GM18519 (cell line): ENCODE data around the gene TYMP.
A peak's percentile ranks its signal among the peaks of the same experiment; 100 is the strongest.
"Not testable (repeated sequence)": the region's sequence is repeated elsewhere in the genome, so short reads cannot be mapped to it uniquely, and the experiment has no call there.

Experiments used
- ATAC-seq: cut with Tn5 transposase; IDR thresholded peaks from one replicate; pipeline ENCODE4 v1.9.1; 2021; ENCODE audit warnings: mild to moderate bottlenecking, moderate library complexity; ENCODE audit not compliant: unreplicated experiment, low FRiP score

TYMP gene

DNA sequence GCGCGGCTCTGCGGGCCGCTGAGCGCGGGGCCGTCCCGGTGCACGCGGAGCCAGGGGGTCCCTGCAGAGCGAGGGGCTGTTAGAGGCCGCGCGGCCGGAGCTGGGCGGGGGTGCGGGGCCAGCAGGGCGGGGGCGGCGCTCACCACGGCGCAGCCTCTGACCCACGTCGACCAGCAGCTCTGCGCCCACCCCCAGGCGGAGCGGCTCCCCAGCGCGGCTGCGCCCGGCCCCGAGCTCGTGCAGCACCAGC, 4.0 kb downstream of the TYMP start:
- no peak for ATAC-seq

- peak; percentile 30 for ATAC-seq
These were observed 4.5 kb downstream of the TYMP start, which contains the start of gene SCO2 for GRCh38 chr22:50525104-50525857. Gene SCO2, minus strand, starts transcription at chr22:50525598. Its CDS starts 1,187 bp downstream, at chr22:50524411.

GRCh38 chr22:50524676-50525103, 5.1 kb downstream of the TYMP start:
- ATAC-seq, result no peak

- no peak for ATAC-seq
These were observed 5.8 kb downstream of the TYMP start for GRCh38 chr22:50523806-50524675.

- ATAC-seq, result no peak
These were observed 6.4 kb downstream of the TYMP start for GRCh38 chr22:50523458-50523805.

DNA sequence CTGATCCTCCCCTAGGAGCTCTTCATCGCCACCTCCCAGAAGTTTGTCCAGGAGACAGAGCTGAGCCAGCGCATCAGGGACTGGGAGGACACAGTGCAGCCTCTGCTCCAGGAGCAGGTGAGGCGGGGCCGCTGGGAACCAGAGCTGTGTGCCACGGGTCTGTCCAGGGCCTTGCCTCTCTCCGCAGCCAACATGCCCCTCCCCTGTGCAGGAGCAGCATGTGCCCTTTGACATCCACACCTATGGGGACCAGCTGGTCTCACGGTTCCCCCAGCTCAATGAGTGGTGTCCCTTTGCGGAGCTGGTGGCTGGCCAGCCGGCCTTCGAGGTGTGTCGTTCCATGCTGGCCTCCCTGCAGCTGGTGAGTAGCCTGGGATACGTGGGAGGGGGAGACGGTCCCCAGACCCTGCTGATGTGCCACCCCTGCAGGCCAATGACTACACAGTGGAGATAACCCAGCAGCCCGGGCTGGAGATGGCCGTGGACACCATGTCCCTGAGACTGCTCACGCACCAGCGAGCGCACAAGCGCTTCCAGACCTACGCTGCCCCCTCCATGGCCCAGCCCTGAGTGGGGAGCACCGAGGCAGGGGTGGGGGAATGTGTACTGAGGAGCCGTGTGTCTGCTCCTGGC, 6.9 kb downstream of the TYMP start:
- ATAC-seq, result no peak

GRCh38 chr22:50522208-50522805, 7.5 kb downstream of the TYMP start:
- ATAC-seq, result no peak

- ATAC-seq, result no peak
These were observed 8.1 kb downstream of the TYMP start for GRCh38 chr22:50521710-50522109.

GRCh38 chr22:50520826-50521453, 8.9 kb downstream of the TYMP start:
- no peak for ATAC-seq

- not testable (repeated sequence) for ATAC-seq
These were observed 9.6 kb downstream of the TYMP start for GRCh38 chr22:50520184-50520583.

GRCh38 chr22:50519151-50519550, 10.7 kb downstream of the TYMP start:
- no peak for ATAC-seq

GRCh38 chr22:50518606-50519005, 11.2 kb downstream of the TYMP start:
- ATAC-seq, result no peak

DNA sequence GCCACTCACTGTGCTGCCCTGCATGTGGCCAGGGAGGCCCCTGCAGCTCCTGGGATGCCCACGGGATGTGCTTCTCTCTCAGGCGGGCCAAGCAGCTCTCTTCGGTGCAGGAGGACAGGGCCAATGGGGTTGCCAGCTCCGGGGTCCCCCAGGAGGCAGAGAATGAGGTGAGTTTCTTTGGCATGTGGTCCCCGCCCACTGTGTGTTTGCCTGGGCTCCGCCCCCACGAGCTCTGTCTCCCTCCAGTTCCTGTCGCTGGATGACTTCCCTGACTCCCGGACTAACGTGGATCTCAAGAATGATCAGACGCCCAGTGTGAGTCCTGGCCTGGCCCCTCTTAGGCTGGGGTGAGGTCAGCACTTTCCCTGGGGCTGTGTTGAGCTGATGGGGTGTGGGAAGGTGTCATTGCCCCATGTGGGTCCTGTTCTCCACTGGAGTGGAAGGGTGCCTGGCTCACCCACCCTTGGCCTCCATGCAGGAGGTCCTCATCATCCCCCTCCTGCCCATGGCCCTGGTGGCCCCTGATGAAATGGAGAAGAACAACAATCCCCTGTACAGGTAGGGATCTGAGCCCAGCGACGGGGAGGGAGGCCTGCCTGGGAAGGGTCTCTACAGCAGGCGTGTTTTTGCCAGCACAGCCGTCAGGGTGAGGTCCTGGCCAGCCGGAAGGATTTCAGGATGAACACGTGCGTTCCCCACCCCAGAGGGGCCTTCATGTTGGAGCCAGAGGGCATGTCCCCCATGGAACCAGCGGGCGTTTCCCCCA, 12.1 kb downstream of the TYMP start:
- no peak for ATAC-seq

GRCh38 chr22:50516891-50517290, 12.9 kb downstream of the TYMP start:
- no peak for ATAC-seq

- no peak for ATAC-seq
These were observed 13.7 kb downstream of the TYMP start for GRCh38 chr22:50516068-50516467.

- no peak for ATAC-seq
These were observed 16.6 kb downstream of the TYMP start for GRCh38 chr22:50513175-50513574.

DNA sequence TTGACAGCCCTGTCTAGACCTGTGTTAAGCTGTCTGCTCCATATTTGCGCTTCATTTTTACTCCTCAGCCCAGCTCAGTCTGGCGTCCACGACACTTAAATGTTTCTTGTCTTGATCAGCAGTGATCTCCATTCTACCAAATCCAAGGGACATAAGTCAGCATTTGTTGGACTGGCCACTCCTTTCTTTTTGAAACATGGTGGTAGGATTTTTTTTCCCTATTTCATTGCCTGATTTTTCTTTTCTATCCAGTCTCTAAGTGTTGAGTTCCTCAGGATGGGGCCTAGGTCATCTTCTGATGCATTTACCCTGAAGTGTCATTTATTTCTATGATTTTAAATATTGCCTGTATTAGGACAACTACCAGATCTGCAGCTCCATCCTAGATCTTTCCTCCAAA, 20.9 kb downstream of the TYMP start:
- no peak for ATAC-seq

DNA sequence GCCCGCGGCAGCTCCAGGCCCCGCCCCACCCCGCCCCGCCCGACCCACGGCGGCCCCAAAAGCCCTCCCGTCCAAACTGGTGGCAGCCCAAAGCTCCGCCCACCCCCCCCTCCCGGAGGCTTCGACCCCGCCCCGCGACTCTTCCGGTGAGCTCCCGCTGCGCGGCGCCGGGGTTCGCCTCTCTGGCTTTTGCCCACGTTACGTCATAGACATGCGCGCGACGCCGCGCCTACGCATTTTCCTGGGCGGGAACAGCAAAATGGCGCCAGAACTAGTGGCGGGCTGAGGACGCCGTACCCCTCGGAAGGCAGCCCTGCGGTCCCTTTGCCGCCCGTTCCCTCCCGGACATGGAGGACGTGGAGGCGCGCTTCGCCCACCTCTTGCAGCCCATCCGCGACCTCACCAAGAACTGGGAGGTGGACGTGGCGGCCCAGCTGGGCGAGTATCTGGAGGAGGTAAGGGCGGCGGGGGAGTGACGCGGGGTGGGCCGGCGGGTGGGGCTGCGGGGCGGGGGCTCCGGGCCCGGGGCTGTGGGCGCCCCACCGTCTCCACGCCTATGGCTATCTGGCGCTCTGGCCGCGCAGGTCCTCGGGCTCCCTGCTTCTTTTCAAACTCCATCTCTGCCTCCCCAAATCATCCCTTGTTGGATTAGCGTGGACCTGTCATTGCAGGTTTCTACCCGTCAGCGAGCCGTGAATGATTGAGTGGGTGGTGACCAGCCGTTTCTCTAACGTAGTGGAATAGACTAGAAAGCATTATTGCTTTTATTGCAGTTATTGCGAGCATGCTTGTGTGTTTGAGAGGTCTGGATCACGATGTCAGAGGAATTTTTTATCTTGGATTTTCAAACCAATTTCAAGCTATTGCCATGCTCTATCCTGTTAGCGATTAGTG, 21.6 kb downstream of the TYMP start, which contains the start of gene NCAPH2:
Gene NCAPH2 (plus strand): TSS at position 234 of the 894 bp plus-strand sequence. CDS start 114 bp downstream, at position 348.
- ATAC-seq, result peak; percentile 46
